GM12865 (cell line): Measurements from ENCODE around the gene ARID5B.

ENCODE experiments used
- DNase-seq: peaks from one replicate; pipeline ENCODE4 v3.0.0; 2010; ENCODE audit warnings: low read depth
- H3K4me3 ChIP-seq: 2 replicates; pipeline ENCODE4 v1.5.1; 2011; ENCODE audit warnings: mild to moderate bottlenecking, low read depth, low read length, control low read depth
- CTCF ChIP-seq: IDR thresholded peaks from 2 replicates; pipeline ENCODE4 v1.5.1; 2011; ENCODE audit warnings: low read length, control low read depth, low read depth, inconsistent platforms; ENCODE audit not compliant: insufficient read depth; ENCODE audit errors: missing control alignments

ARID5B gene

GRCh38 chr10:61995220-61995503 is 93.7 kb downstream of the ARID5B start:
- no peak overlapping the region for H3K4me3 ChIP-seq
- no peak for TF ChIP-seq CTCF
- DNase-seq, result no peak

GRCh38 chr10:61998937-61999336 is 97.4 kb downstream of the ARID5B start:
- peak overlapping the region; percentile 66 for H3K4me3 ChIP-seq
- TF ChIP-seq CTCF, result no peak
- peak; percentile 54 for DNase-seq

GRCh38 chr10:62000037-62000603 is 98.6 kb downstream of the ARID5B start:
- H3K4me3 ChIP-seq, result peak overlapping the region; percentile 66
- no peak for TF ChIP-seq CTCF
- DNase-seq, result peak; percentile 98

- peak; percentile 43 for DNase-seq
- TF ChIP-seq CTCF, result no peak
- H3K4me3 ChIP-seq, result peak overlapping the region; percentile 66
Observed at GRCh38 chr10:62000726-62001125, 99.2 kb downstream of the ARID5B start.

GRCh38 chr10:62001898-62002297 is 100.4 kb downstream of the ARID5B start:
- no peak for TF ChIP-seq CTCF
- DNase-seq, result peak; percentile 53
- peak overlapping the region; percentile 32 for H3K4me3 ChIP-seq

GRCh38 chr10:62002753-62003152 is 101.3 kb downstream of the ARID5B start:
- H3K4me3 ChIP-seq, result no peak overlapping the region
- no peak for TF ChIP-seq CTCF
- DNase-seq, result no peak

- no peak for DNase-seq
- TF ChIP-seq CTCF, result no peak
- no peak overlapping the region for H3K4me3 ChIP-seq
Observed at GRCh38 chr10:62004042-62004441, 102.5 kb downstream of the ARID5B start.
